ENCODE measurements around the gene RTN4RL1.

The RTN4RL1 gene

GRCh38 chr17:1972487-1973160 is 52.5 kb downstream of the RTN4RL1 start:
- no peak for DNase-seq

- DNase-seq = no peak
These were observed 54.2 kb downstream of the RTN4RL1 start for GRCh38 chr17:1970843-1971384.

DNA sequence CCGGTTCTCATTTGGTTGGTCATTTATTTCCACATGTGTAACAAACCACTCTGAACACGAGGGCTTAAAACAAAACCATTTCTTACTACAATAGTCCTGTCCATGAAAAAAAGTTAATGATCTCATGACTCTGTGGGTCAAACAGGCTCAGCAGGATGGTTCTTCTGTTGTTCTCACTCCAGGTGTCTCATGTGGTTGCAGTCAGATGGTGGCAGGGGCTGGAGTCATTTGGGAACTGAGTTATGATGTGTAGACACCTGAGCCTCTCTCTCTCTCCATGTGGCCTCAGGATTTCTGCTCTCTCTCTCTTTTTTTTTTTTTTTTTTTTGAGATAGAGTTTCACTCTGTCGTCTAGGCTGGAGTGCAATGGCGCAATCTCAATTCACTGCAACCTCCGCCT is 55.4 kb downstream of the RTN4RL1 start:
- no peak for DNase-seq

GRCh38 chr17:1967213-1967612 is 57.9 kb downstream of the RTN4RL1 start:
- no peak for DNase-seq

- DNase-seq = no peak
These were observed 58.7 kb downstream of the RTN4RL1 start for GRCh38 chr17:1966274-1967086.

DNA sequence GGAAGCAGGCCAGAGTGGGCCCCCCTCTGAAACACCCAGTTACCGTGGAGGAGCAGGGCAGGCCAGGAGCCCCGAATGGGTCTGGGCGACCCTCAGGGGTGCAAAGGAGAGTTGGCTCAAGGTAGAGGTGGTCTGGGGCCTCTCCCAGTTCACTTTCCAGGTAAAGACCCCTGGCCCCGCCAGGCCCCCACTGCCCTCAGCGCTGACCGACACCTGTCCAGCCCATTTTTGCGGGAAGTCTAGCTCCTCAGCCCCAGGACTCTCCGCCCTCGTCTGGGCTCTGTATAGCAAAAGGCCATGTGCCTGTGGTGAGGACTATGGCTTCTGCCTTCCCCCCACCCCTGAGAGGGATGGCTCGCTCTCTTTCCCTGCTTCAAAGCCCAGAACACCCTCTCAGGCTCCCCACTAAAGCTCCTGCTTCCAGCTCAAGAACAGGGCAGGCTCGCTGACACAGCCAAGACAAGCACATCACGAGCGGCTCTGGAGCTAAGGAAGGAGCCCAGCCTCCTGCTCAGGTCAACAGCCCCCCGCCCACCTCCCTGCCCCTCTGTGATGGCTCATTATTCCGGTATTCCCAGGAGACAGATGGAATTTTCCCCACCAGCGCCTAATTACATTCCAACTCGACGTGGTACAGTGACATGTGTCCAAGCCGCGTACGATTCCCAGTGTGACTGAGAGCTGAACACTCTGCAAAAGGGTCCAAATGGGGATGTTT is 59.4 kb downstream of the RTN4RL1 start:
- DNase-seq = no peak

DNA sequence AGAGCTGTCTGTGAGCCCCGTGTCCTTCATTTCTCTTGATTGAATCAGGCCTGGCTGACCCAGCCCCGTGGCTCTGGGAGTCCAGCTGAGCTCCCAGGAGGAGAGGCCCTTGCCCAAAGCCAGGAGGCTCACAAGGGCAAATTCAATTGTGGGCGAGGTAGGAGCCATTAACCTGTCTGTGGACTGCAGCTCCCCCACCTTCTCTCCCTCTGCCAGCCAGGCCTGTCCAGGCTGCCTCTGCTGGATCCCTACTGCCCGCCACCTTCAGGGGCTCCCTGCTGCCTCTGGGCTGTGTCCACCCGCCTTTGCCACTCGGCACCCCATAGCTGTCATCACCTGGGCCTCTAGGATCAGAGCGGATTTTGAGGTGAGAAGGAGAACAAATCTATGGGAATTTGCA is 61.9 kb downstream of the RTN4RL1 start:
- no peak for DNase-seq

DNA sequence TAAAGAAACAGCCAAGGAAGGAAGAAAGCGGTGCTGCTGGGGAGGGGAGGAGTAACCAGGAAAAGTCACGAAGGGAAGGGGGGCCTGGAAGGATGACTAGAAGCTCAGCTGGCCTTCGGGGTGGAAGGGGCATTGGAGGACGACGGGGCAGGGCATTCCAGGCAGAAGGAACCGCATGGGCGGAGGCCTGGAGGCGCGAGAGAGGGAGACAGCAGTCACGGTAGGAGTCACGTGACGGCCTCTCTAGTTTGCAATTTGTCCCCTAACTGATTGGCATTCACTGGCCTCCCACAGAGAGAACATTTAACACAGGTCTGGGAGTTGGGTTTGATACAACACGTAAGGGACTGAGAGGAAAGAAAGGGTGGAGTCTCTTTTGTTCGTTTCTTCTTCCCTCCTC is 63.9 kb downstream of the RTN4RL1 start:
- DNase-seq = no peak

DNA sequence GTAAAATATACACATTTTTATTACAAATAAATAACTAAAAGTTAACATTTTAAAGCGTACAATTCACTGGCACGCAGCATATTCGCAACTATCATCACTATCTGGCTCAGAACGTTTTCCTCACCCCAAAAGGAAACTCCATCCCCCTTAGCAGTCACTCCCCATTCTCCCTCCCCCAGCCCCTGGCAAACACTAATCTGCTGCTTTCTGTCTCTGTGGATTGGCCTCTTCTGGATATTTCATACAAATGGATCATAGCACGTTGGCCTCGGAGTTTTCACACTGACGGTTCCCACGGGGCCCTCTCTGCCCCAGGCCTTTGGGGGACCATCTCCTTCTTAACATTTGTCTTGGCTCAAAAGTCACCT is 64.6 kb downstream of the RTN4RL1 start:
- no peak for DNase-seq

DNA sequence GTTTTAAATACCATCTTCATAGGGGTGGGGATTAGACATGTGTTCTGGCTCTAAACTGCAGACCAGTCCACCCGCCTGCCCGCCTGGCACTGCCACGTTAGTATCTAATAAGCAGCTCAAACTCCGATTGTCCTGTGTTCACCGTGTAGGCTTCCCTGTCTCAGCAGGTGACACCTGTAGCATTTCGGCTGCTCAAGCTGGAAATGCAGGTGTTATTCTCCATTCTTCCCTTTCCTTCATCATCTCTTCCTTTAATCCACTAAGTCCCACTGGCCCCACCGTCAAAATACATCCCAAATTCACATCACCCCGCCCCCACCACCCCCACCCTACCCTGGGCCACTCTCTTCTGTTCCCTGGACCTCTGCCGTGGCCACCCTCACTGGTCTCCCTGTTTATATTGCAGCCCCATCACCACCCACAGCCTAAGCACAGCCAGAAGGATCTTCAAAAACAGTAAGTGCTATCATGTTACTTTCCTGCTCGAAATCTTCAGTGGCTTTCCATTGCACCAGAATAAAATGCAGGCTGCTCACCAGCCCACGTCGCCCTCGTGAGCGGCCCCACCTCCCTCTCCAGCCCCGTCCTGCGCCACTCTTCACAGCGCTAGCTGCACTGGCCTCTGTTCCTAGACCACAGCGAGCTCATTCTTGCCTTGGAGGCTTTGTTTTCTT is 65.1 kb downstream of the RTN4RL1 start:
- no peak for DNase-seq

DNA sequence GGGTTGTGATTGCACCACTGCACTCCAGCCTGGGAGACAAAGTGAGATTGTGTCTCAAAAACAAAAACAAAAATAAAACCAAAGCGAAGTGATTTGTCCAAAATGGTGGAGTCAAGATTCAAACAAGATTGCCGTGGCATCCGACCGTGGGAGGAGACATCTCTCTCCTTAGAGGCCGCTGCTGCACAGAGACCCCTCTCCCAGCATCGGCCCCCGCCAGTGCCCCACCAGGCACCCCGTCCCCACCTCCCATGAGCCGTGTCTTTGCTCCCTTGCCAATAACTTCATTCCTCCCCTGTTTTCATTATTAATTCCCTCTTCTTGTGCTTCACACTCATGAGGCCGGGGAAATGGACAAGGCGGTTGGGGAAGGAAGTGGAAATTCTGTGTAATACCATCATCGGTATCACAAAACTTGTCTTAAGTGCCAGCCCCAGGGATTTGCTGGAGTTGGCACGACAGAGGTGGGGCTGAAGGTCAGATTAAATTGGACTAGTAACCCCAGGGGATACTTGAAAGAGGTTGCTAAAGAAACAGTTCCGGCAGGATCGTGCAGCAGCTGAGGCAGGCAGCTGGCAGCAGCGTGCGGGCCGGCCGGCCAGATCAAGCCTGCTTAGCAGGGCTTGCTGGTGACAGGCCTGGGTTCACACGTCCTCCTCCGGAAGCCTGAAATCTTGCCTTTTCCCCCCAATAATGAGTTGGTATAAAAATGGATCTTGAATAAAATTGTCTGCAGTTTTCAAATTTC is 66.8 kb downstream of the RTN4RL1 start:
- no peak for DNase-seq

DNA sequence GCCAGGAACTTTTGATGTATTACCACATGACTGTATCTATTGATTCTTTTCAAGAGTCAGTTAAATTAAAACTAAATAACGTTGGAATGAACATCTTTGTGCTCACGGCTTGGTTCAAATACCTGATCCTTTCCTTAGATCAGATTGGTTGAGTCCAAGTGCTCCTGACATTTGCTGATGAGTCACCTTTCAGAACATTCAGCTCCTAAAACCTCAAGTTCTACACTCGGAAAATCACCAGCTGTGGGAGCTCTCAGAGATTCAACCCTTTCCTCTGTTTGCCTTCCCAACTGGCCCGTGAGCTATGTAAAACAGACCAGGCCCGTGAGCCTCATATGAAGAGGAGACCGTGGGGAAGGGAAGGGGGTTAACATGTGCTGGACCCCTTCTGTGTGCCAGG is 68.1 kb downstream of the RTN4RL1 start:
- no peak for DNase-seq

DNA sequence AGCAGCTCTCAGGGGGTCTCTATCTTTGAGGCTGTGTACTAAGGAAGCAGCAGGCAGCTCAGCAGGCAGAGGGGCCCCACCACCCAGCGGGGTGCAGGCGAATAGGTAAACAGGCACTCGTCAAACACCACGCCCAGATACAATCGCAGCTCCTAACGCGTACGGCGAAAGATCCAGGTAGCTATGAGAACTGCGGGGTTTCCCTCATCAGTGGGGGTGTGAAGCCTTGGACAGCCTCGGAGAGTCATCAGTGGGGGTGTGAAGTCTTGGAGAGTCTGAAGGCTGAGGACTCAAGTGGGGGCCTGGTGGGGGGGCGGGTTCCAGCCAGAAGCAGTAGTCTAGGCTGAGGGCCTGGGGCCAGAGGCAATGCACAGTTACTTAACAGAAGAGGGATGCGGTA is 69.0 kb downstream of the RTN4RL1 start:
- DNase-seq = no peak

- DNase-seq = no peak
These were observed 71.3 kb downstream of the RTN4RL1 start for GRCh38 chr17:1953831-1954230.

DNA sequence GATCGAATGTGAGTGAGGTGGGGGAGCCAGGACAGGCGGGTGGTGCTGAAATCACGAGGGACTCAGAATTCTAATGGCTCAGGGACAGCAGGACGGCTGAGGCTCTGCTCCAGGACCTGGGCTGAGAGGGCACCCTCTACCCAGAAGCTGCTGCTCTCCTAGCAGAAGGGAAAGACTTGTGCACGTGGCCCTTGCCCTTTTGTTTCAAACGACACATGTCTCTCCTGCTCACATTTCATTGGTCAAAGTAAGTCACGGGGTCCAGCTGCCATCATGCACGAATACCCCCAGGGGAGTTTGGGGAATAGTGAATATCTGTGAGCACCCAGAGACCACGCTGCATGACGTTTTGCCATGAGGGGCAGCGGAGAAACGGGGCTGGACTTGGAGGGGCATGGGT is 73.2 kb downstream of the RTN4RL1 start:
- no peak for DNase-seq

GRCh38 chr17:1949754-1950153 is 75.4 kb downstream of the RTN4RL1 start:
- no peak for DNase-seq

DNA sequence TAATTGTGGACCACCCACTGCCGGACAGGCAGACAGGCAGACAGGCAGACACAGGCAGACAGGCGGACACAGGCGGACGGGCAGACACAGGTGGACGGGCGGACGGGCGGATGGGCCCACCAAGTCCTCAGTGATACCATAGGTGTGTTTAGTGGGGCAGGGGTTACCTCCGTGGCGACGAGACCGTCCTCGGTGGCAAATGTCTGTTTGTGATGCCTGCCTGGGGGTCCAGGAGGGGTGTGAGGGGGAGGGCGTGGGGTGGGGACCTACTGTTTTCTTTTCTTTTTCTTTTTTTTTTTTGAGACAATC is 76.7 kb downstream of the RTN4RL1 start:
- DNase-seq = no peak

DNA sequence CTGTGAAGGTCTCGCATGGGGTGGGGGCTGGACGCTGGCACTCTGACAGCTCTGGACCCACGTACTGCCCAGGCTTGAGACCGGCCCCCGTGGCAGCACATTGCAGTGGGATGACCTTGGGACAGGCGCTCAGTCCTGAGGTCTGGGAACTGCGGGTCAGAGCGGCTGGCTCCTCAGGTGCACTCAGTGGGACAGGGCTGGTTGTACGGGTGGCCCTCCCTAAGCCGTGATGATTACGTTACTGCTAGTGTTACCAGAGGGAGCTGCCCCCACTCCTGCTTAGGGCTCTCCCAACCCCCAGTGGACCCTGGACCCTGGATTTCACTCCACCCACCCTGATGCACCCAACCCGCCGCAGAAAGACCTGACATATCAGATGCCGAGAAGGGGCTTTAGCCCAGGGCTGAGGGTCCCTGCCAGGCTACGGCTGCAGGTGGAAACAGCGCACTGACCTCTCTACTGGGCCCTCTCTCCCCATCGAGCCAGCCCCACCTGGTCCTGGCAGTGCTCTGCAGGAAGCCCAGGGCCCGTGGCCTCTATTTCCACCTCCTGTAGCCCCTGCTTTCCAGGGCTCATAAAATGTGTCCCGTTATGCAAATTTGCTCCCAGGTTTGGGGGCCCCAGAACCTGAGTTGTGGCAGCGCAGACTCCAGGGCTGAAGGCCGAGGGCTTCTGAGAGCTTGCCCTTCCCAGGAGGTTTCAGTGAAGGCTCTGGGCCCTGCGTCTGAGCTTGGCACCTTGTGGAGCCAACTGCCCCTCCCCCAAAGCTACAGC is 77.2 kb downstream of the RTN4RL1 start:
- DNase-seq = no peak

- DNase-seq = no peak
These were observed 77.8 kb downstream of the RTN4RL1 start for GRCh38 chr17:1947229-1947742.

- DNase-seq = no peak
These were observed 78.9 kb downstream of the RTN4RL1 start for GRCh38 chr17:1946021-1946932.

All from effector CD4-positive, alpha-beta T cell (primary cell).